Measurements from ENCODE around the gene TEX26. TPM values are rescaled to one million over a fixed set of nuclear protein-coding genes. Genes with fewer than 3 reads are reported as not detected.

TEX26 gene
- total and polyA plus RNA-seq, 4 donors = 0.08 to 0.31 TPM; not detected in 2

GRCh38 chr13:31009166-31009565 lies 76.7 kb downstream of the TEX26 start:
- no peak overlapping the region for H3K9ac ChIP-seq (ENCODE audit: low read depth in 1 of 2, low read length in 2 of 2)
- DNase-seq (ENCODE audit: low spot score) = no peak
- no peaks in the 10 kb centered on the region for H3K36me3 ChIP-seq (ENCODE audit: control insufficient read depth in 4 of 4, insufficient read depth in 3 of 4, low read depth in 1 of 4, low read length in 3 of 4)
- TF ChIP-seq, protein P1, sequence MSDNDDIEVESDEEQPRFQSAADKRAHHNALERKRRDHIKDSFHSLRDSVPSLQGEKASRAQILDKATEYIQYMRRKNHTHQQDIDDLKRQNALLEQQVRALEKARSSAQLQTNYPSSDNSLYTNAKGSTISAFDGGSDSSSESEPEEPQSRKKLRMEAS (IDR thresholded peaks at IDR 0.05) = no peak
- TF ChIP-seq NR2F2 (IDR thresholded peaks at IDR 0.05) (no peak), FOXA2 (IDR thresholded peaks at IDR 0.05) (no peak), GABPA (IDR thresholded peaks at IDR 0.05 in 1 of 2, conservative IDR thresholded peaks at IDR 0.05 in 1 of 2) (no peak), ATF3 (IDR thresholded peaks at IDR 0.05) (no peak), EGR1 (IDR thresholded peaks at IDR 0.05; ENCODE audit: low read depth in 2 of 2) (no peak), SP1 (IDR thresholded peaks at IDR 0.05) (no peak), HNF4G (IDR thresholded peaks at IDR 0.05) (no peak), YY1 (IDR thresholded peaks at IDR 0.05) (no peak), HNF4A (conservative IDR thresholded peaks at IDR 0.05) (no peak), FOXA1 (IDR thresholded peaks at IDR 0.05) (no peak), RXRA (IDR thresholded peaks at IDR 0.05) (no peak), JUND (IDR thresholded peaks at IDR 0.05) (no peak)
- TF ChIP-seq, protein P2, sequence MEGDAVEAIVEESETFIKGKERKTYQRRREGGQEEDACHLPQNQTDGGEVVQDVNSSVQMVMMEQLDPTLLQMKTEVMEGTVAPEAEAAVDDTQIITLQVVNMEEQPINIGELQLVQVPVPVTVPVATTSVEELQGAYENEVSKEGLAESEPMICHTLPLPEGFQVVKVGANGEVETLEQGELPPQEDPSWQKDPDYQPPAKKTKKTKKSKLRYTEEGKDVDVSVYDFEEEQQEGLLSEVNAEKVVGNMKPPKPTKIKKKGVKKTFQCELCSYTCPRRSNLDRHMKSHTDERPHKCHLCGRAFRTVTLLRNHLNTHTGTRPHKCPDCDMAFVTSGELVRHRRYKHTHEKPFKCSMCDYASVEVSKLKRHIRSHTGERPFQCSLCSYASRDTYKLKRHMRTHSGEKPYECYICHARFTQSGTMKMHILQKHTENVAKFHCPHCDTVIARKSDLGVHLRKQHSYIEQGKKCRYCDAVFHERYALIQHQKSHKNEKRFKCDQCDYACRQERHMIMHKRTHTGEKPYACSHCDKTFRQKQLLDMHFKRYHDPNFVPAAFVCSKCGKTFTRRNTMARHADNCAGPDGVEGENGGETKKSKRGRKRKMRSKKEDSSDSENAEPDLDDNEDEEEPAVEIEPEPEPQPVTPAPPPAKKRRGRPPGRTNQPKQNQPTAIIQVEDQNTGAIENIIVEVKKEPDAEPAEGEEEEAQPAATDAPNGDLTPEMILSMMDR (IDR thresholded peaks at IDR 0.05; ENCODE audit: low read depth, low read length, missing input control) = no peak
- peaks cover 0 to 3% (median 0%) of the 10 kb centered on the region in 4 donors for H3K27me3 ChIP-seq (ENCODE audit: control insufficient read depth in 4 of 4, insufficient read depth in 4 of 4, low read length in 3 of 4)
- no peaks in the 10 kb centered on the region for H3K9me3 ChIP-seq (ENCODE audit: control insufficient read depth in 4 of 4, low read length in 3 of 4)
- H3K27ac ChIP-seq (ENCODE audit: low read depth in 1 of 2, low read length in 2 of 2) = no peak overlapping the region
- H3K4me1 ChIP-seq (ENCODE audit: control insufficient read depth in 4 of 4, insufficient read depth in 4 of 4, low read length in 3 of 4) = no peaks in the 10 kb centered on the region
- 79% methylated on average over 5 of the region's 5 CpGs for WGBS
- no peak overlapping the region for H3K4me3 ChIP-seq (ENCODE audit: low read depth in 1 of 3, low read length in 3 of 3)

DNA sequence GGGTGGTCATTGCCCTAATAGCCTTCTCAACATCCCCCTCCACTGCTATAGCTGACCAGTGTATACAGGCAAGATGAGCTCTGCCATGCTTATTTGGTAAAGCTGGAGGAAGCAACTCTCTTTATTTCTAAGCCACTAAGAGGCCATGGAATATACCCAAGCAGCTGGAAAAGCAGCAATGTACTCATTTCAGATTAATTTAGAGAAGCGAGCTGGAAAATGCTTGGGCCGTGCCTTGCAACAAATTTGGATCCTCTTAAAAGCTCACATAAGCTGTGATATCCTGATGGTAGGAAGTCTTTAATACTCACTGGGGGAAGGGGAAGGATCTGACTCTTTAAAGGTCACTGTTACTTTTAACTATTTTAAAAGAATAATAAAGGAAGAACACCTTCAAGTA lies 77.8 kb downstream of the TEX26 start:
- Histone ChIP-seq H3K36me3 (ENCODE audit: control insufficient read depth in 4 of 4, insufficient read depth in 3 of 4, low read depth in 1 of 4, low read length in 3 of 4) (no peaks in the 10 kb centered on the region), H3K4me3 (ENCODE audit: low read depth in 1 of 3, low read length in 3 of 3) (no peak overlapping the region), H3K27ac (ENCODE audit: low read depth in 1 of 2, low read length in 2 of 2) (no peak overlapping the region), H3K27me3 (ENCODE audit: control insufficient read depth in 4 of 4, insufficient read depth in 4 of 4, low read length in 3 of 4) (peaks cover 0 to 3% (median 0%) of the 10 kb centered on the region in 4 donors), H3K9me3 (ENCODE audit: control insufficient read depth in 4 of 4, low read length in 3 of 4) (no peaks in the 10 kb centered on the region), H3K4me1 (ENCODE audit: control insufficient read depth in 4 of 4, insufficient read depth in 4 of 4, low read length in 3 of 4) (no peaks in the 10 kb centered on the region), H3K9ac (ENCODE audit: low read depth in 1 of 2, low read length in 2 of 2) (no peak overlapping the region)
- no peak for DNase-seq (ENCODE audit: low spot score)
- WGBS = 93% methylated on average over 2 of the region's 2 CpGs
- TF ChIP-seq, protein P3, sequence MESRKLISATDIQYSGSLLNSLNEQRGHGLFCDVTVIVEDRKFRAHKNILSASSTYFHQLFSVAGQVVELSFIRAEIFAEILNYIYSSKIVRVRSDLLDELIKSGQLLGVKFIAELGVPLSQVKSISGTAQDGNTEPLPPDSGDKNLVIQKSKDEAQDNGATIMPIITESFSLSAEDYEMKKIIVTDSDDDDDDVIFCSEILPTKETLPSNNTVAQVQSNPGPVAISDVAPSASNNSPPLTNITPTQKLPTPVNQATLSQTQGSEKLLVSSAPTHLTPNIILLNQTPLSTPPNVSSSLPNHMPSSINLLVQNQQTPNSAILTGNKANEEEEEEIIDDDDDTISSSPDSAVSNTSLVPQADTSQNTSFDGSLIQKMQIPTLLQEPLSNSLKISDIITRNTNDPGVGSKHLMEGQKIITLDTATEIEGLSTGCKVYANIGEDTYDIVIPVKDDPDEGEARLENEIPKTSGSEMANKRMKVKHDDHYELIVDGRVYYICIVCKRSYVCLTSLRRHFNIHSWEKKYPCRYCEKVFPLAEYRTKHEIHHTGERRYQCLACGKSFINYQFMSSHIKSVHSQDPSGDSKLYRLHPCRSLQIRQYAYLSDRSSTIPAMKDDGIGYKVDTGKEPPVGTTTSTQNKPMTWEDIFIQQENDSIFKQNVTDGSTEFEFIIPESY (IDR thresholded peaks at IDR 0.05) = no peak

DNA sequence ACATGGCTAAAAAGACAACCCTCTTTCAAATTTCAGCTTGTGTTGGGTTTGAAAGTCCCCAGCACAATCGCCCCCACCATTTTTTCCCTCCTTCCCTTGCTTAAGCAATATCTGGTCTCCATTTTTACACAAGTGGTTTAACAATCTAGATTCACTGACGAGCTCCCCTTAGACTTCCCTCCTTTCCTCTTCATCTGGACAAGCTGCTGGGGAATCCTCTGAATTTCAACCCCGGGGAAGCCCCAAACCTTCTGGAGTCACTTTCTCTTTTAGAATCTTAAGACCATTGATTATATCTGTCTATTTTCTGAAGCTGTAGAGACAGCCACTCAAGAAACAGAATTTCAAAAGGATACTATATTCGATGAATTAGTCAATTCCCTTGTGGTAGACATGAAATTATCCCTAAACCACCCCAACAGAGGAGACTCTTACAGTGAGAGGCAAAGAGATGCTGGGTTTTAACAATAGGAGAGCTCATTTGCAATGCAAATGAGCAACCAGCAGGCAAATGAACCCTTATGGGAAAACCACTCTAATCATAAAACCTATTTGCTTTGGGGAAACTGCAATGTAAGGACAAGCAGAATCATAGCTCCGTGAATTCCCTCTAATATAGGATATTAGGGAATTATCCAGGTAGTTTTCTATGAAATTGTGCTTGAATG lies 78.9 kb downstream of the TEX26 start:
- peaks cover 0 to 3% (median 0%) of the 10 kb centered on the region in 4 donors for H3K27me3 ChIP-seq (ENCODE audit: control insufficient read depth in 4 of 4, insufficient read depth in 4 of 4, low read length in 3 of 4)
- H3K4me1 ChIP-seq (ENCODE audit: control insufficient read depth in 4 of 4, insufficient read depth in 4 of 4, low read length in 3 of 4) = no peaks in the 10 kb centered on the region
- no peak for DNase-seq (ENCODE audit: low spot score)
- WGBS = 43% methylated on average over 5 of the region's 5 CpGs
- no peaks in the 10 kb centered on the region for H3K36me3 ChIP-seq (ENCODE audit: control insufficient read depth in 4 of 4, insufficient read depth in 3 of 4, low read depth in 1 of 4, low read length in 3 of 4)
- H3K4me3 ChIP-seq (ENCODE audit: low read depth in 1 of 3, low read length in 3 of 3) = no peak overlapping the region
- H3K9me3 ChIP-seq (ENCODE audit: control insufficient read depth in 4 of 4, low read length in 3 of 4) = no peaks in the 10 kb centered on the region
- no peak overlapping the region for H3K9ac ChIP-seq (ENCODE audit: low read depth in 1 of 2, low read length in 2 of 2)
- H3K27ac ChIP-seq (ENCODE audit: low read depth in 1 of 2, low read length in 2 of 2) = no peak overlapping the region
- TF ChIP-seq TAF1 (conservative IDR thresholded peaks at IDR 0.05) (no peak), YY1 (IDR thresholded peaks at IDR 0.05) (no peak), RAD21 (IDR thresholded peaks at IDR 0.05) (no peak), HNF4A (conservative IDR thresholded peaks at IDR 0.05) (no peak), FOXA1 (IDR thresholded peaks at IDR 0.05) (no peak), RXRA (IDR thresholded peaks at IDR 0.05) (no peak), SP1 (IDR thresholded peaks at IDR 0.05) (no peak), HNF4G (IDR thresholded peaks at IDR 0.05) (no peak), GABPA (IDR thresholded peaks at IDR 0.05 in 1 of 2, conservative IDR thresholded peaks at IDR 0.05 in 1 of 2) (no peak), ATF3 (IDR thresholded peaks at IDR 0.05) (no peak), NR2F2 (IDR thresholded peaks at IDR 0.05) (no peak)
- TF ChIP-seq, protein P2 (IDR thresholded peaks at IDR 0.05; ENCODE audit: low read depth, low read length, missing input control) = no peak
- TF ChIP-seq, protein P3 (IDR thresholded peaks at IDR 0.05) = no peak
- TF ChIP-seq, protein P1 (IDR thresholded peaks at IDR 0.05) = no peak

Measured in liver (tissue), 9 donors.